ENCODE data around the gene KMT5B. TPM values are rescaled to one million over a fixed set of nuclear protein-coding genes. Genes with fewer than 3 reads are reported as not detected.

The KMT5B gene
- total and polyA plus RNA-seq, 2 of the 13 experiments (the other 11 are each of a cell fraction or from before 2014, with no cell fraction given) = 17.6 to 23.7 TPM

DNA sequence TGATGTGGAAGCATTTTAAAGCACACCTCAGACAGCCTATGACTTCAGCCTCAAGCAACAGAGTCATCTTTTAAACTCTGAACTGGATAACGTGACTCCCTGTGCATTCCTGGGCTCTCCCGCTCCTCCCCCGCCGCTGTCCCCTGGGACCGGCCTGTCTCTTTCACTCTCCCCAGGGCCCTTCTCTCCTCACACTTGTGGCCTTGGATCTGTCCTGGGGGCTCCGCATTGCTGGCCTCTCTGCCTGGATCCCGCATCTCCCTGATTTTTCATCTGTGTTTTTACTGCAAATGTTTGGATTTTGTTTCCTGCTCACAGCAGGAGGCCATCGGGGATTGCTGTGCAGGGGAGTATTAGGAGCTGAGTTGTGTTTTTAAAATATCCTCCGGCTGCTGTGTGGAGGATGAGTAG is 43.2 kb upstream of the KMT5B start (continued):
- TF ChIP-seq, protein P1, sequence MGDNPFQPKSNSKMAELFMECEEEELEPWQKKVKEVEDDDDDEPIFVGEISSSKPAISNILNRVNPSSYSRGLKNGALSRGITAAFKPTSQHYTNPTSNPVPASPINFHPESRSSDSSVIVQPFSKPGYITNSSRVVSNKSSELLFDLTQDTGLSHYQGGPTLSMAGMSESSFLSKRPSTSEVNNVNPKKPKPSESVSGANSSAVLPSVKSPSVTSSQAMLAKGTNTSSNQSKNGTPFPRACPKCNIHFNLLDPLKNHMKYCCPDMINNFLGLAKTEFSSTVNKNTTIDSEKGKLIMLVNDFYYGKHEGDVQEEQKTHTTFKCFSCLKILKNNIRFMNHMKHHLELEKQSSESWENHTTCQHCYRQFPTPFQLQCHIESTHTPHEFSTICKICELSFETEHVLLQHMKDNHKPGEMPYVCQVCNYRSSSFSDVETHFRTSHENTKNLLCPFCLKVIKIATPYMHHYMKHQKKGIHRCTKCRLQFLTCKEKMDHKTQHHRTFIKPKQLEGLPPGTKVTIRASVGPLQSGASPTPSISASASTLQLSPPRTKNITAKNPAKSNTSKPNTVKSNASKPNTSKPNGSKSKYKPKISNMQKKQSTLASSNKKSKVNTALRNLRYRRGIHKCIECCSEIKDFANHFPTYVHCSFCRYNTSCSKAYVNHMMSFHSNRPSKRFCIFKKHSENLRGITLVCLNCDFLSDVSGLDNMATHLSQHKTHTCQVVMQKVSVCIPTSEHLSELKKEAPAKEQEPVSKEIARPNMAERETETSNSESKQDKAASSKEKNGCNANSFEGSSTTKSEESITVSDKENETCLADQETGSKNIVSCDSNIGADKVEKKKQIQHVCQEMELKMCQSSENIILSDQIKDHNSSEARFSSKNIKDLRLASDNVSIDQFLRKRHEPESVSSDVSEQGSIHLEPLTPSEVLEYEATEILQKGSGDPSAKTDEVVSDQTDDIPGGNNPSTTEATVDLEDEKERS (CRISPR knock-in tag; IDR thresholded peaks at IDR 0.05) = no peak
- TF ChIP-seq SP5 (CRISPR knock-in tag; IDR thresholded peaks at IDR 0.05; ENCODE audit: borderline replicate concordance, low read depth) = peak; percentile 80; the same call in 1 of the 2 replicates
- peak; percentile 51; the same call in 1 of the 2 replicates for TF ChIP-seq ZSCAN25 (CRISPR knock-in tag; IDR thresholded peaks at IDR 0.05)
- TF ChIP-seq ZNF605 (CRISPR knock-in tag; IDR thresholded peaks at IDR 0.05) = no peak; the same call in 1 of the 2 replicates
- TF ChIP-seq NR2F6 (IDR thresholded peaks at IDR 0.05) = no peak
- TF ChIP-seq NR2F6 (CRISPR knock-in tag; IDR thresholded peaks at IDR 0.05) = 0 out of 2 replicates have a peak, but pooled peaks have one; percentile 23
- TF ChIP-seq ZNF510 (CRISPR knock-in tag; IDR thresholded peaks at IDR 0.05; ENCODE audit: low read depth) = no peak
- TF ChIP-seq ZNF253 (CRISPR knock-in tag; IDR thresholded peaks at IDR 0.05; ENCODE audit: borderline replicate concordance) = no peak
- peak; percentile 55; the same call in 1 of the 2 replicates for TF ChIP-seq MED1 (CRISPR knock-in tag; IDR thresholded peaks at IDR 0.05)
- TF ChIP-seq ERF (CRISPR knock-in tag; IDR thresholded peaks at IDR 0.05) = peak; percentile 50; the same call in 1 of the 2 replicates
- no peak for TF ChIP-seq FOXP1 (IDR thresholded peaks at IDR 0.05)
- 0 out of 2 replicates have a peak, but pooled peaks have one; percentile 11 for TF ChIP-seq FOXP1 (CRISPR knock-in tag; IDR thresholded peaks at IDR 0.05)
- no peak for TF ChIP-seq MIXL1 (CRISPR knock-in tag; IDR thresholded peaks at IDR 0.05)
- 0 out of 2 replicates have a peak, but pooled peaks have one; percentile 11 for TF ChIP-seq SIX1 (CRISPR knock-in tag; IDR thresholded peaks at IDR 0.05; ENCODE audit: borderline replicate concordance)
- TF ChIP-seq ZNF3 (CRISPR knock-in tag; IDR thresholded peaks at IDR 0.05) = no peak
- peak; percentile 44; the same call in 1 of the 2 replicates for TF ChIP-seq RXRB (CRISPR knock-in tag; IDR thresholded peaks at IDR 0.05; ENCODE audit: borderline replicate concordance)
- peak; percentile 67 for TF ChIP-seq BHLHE40 (IDR thresholded peaks at IDR 0.05; ENCODE audit: low read length)
- TF ChIP-seq, protein P2, sequence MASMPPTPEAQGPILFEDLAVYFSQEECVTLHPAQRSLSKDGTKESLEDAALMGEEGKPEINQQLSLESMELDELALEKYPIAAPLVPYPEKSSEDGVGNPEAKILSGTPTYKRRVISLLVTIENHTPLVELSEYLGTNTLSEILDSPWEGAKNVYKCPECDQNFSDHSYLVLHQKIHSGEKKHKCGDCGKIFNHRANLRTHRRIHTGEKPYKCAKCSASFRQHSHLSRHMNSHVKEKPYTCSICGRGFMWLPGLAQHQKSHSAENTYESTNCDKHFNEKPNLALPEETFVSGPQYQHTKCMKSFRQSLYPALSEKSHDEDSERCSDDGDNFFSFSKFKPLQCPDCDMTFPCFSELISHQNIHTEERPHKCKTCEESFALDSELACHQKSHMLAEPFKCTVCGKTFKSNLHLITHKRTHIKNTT (CRISPR knock-in tag; IDR thresholded peaks at IDR 0.05) = no peak
- 0 out of 2 replicates have a peak, but pooled peaks have one; percentile 10 for TF ChIP-seq ZMYM4 (CRISPR knock-in tag; IDR thresholded peaks at IDR 0.05)
- no peak for TF ChIP-seq ATRX (CRISPR knock-in tag; IDR thresholded peaks at IDR 0.05; ENCODE audit: borderline replicate concordance)
- TF ChIP-seq TEAD3 (CRISPR knock-in tag; optimal IDR thresholded peaks at IDR 0.05; ENCODE audit: borderline replicate concordance) = peak; percentile 96
- TF ChIP-seq YY1 (IDR thresholded peaks at IDR 0.05; ENCODE audit: insufficient read depth, insufficient replicate concordance, low read depth, low read length) = no peak
- TF ChIP-seq, protein P3, sequence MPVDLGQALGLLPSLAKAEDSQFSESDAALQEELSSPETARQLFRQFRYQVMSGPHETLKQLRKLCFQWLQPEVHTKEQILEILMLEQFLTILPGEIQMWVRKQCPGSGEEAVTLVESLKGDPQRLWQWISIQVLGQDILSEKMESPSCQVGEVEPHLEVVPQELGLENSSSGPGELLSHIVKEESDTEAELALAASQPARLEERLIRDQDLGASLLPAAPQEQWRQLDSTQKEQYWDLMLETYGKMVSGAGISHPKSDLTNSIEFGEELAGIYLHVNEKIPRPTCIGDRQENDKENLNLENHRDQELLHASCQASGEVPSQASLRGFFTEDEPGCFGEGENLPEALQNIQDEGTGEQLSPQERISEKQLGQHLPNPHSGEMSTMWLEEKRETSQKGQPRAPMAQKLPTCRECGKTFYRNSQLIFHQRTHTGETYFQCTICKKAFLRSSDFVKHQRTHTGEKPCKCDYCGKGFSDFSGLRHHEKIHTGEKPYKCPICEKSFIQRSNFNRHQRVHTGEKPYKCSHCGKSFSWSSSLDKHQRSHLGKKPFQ (CRISPR knock-in tag; IDR thresholded peaks at IDR 0.05; ENCODE audit: insufficient replicate concordance) = peak; percentile 63
- no peak for TF ChIP-seq ZNF382 (CRISPR knock-in tag; IDR thresholded peaks at IDR 0.05; ENCODE audit: borderline replicate concordance)
- no peak for TF ChIP-seq ZNF33B (CRISPR knock-in tag; IDR thresholded peaks at IDR 0.05)
- TF ChIP-seq, protein P4, sequence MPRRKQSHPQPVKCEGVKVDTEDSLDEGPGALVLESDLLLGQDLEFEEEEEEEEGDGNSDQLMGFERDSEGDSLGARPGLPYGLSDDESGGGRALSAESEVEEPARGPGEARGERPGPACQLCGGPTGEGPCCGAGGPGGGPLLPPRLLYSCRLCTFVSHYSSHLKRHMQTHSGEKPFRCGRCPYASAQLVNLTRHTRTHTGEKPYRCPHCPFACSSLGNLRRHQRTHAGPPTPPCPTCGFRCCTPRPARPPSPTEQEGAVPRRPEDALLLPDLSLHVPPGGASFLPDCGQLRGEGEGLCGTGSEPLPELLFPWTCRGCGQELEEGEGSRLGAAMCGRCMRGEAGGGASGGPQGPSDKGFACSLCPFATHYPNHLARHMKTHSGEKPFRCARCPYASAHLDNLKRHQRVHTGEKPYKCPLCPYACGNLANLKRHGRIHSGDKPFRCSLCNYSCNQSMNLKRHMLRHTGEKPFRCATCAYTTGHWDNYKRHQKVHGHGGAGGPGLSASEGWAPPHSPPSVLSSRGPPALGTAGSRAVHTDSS (CRISPR knock-in tag; conservative IDR thresholded peaks at IDR 0.05) = no peak

Measured in HepG2 (cell line).